GM20431 (cell line): Measurements from ENCODE around the gene SCGN.
"Not testable (repeated sequence)": the region's sequence is repeated elsewhere in the genome, so short reads cannot be mapped to it uniquely, and the experiment has no call there.

Experiments used
- in situ Hi-C: fragments of 300-500 bp; cut with MseI, MboI; formaldehyde crosslinking; loops from one replicate; pipeline ENCODE4 v1.15.0; 2020; ENCODE audit warnings: low sequenced_read_pairs; ENCODE audit not compliant: unreplicated experiment

The SCGN gene

GRCh38 chr6:25715794-25716193, 63.8 kb downstream of the SCGN start:
- in situ Hi-C loops = no loop called here

DNA sequence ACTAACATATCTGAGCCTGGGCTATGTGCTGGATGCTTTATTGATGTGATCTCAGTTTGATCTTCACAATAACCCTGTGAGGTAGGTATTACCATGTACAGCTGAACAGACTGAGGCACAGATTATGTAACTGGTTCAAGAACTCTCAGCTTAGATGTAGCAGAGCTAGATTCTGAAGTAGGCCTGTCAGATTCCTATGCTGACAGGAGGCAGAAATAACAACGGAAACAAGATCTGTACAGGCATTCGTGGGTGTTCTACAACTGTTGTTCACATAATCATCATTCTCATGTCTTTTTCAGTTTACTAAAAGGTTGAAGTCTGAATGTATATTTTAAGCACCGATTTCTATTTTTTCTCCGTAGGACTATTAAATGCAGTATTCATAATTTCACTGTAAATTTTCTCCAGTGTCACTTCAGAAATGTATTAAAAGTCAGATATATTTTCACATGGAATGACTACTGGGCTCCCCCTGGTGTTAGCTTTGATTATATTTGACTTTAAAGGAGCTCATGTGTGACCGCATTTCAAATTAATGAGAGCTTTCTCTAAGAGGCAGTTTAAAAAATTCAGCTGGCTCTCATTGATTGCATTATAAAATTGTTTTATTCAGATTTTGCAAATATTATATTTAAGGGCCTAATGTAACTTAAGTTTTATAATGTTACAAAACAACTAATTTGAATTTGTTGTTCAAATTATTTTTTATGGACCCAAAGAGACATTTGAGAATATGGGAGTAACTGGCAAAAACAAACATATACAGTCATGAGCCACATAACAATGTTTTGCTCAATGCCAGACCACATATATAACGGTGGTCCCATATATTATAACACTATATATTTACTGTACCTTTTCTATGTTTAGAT, 66.1 kb downstream of the SCGN start:
- in situ Hi-C loops = no loop called here

DNA sequence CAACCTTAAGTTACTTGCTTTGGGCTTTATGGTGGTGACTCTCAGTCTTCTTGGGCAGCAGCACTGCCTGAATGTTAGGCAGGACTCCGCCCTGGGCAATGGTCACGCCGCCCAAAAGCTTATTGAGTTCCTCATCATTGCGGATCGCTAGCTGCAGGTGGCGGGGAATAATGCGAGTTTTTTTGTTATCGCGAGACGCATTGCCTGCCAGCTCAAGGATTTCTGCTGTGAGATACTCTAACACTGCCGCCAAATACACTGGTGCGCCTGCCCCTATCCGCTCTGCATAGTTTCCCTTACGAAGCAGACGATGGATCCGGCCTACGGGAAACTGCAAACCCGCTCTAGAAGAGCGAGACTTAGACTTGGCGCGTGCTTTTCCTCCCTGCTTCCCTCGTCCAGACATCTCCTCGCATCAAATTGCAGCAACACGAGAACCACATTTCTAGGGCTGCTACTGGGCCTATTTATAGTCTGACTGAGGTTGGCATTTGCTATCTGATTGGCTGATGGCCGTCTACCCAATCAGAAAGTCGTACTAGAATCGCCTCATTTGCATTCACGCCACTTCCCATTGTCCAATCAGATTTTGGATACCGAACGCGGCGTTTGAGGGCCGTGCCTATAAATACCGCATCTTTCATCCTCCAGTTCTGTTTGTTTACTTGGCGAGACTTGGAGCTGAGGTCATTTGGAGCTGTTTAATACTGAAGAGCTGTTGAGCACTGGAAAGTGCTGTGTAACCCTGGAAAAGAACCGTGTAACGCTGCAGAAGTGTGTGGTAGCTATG, 74.3 kb downstream of the SCGN start:
- in situ Hi-C loops = no loop called here

GRCh38 chr6:25727028-25727427, 75.0 kb downstream of the SCGN start:
- in situ Hi-C loops = no loop called here

DNA sequence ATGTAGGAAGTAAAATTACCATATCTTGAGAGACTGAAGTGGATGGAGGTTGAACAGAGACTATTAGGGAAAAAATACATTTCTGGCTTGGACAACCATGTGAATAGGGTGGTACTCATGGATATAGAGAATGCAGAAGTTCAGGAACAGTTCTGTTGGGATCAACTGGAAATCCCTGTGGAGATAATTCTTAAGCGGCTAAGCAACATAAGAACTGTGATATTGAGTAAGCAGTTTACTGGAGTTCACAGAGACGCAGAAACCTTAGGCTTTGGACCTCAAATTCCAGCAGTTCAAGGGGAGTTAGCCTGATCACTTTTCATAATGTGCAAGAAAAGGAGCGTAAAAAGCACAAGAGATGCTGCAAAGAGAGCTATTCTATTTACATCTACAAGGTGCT, 78.9 kb downstream of the SCGN start:
- in situ Hi-C loops = no loop called here

DNA sequence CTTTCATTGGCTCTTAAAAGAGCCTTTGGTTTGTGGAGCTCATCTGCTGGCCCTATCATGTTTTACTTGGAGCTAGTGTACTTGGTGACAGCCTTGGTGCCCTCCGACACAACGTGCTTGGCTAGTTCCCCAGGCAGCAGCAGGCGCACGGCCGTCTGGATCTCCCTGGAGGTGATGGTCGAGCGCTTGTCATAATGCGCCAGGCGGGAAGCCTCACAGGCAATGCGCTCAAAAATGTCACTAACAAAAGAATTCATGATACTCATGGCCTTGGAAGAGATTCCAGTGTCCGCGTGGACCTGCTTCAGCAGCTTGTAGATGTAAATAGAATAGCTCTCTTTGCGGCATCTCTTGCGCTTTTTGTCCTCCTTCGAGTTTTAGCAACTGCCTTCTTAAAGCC, 79.7 kb downstream of the SCGN start:
- in situ Hi-C loops = no loop called here

DNA sequence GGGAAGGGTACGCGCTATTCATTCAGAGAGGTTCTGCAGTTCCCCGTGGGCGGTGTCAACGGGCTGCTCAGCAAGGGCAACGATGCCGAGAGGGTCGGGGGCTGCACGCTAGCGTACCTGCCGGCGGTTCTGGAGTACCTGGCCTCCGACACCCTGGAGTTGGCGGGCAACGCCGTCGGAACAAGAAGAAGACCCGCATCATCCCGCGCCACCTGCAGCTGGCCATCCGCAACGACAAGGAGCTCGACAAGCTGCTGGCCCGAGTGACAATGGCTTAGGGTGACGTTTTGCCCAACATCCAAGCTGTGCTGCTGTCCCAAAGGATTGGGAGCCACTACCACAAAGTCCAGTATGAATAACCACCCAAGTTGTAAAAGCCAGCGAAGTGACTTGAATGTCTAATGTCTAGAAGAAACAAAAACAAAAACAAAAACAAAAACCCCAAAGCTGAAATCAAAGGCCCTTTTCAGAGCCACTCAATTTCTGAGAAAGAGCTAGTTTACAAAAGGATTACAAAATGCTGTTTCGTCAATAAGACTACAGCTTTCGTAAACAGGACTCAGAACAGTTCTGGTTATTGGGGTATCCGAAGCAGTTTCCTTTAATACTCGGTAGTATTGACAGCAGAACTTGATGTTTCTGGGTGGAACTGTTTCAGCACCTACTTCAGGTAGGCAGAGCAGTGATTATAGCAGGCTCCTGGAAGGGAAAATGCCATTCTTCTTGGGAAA, 80.6 kb downstream of the SCGN start:
- in situ Hi-C loops = no loop called here

DNA sequence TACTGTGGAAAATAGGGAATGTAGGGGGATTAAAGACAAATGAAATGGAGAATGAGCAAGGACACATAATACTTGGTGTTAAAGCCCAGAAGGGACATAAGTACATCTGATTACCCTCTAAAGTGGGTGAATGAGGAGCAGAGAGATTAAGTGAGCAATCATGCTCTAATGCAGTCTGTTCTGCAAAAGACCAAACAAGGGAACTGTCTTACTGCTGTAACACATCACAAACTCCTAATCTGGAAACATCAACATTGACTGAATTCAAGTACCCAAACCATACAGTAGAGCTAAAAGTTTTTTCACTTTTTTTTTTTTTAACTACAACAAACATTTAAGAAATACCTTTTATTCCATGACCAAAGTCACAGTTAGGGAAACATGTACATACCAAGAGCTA, 83.2 kb downstream of the SCGN start:
- in situ Hi-C loops = no loop called here

- in situ Hi-C loops = no loop called here
Measured at GRCh38 chr6:25743868-25744267, 91.9 kb downstream of the SCGN start.

GRCh38 chr6:25745836-25746235, 93.8 kb downstream of the SCGN start:
- in situ Hi-C loops = no loop called here

- in situ Hi-C loops = no loop called here
Measured at GRCh38 chr6:25746968-25747367, 95.0 kb downstream of the SCGN start.

- in situ Hi-C loops = no loop called here
Measured at GRCh38 chr6:25747477-25747876, 95.5 kb downstream of the SCGN start.

GRCh38 chr6:25748049-25748448, 96.0 kb downstream of the SCGN start:
- in situ Hi-C loops = no loop called here

GRCh38 chr6:25748601-25749517, 96.8 kb downstream of the SCGN start:
- in situ Hi-C loops = not testable (repeated sequence)

- in situ Hi-C loops = no loop called here
Measured at GRCh38 chr6:25749837-25750236, 97.8 kb downstream of the SCGN start.

DNA sequence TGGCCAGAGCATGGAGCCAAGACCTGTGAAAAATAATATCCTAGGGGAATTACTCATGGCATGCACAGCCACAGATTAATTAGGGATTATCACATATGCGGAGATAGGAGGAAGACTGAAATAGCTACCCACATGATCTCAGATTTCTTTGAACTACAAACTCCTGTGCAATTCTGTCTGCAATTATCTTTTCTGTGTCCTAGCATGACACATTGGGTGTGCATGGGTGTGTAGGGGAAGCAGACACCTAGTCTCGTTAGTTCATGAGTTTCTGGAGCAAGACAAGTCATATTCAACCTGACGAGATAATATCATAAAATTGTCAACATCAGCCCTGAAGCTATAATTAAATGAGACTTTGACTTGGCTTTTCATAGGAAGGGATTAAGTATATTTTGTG, 98.9 kb downstream of the SCGN start:
- in situ Hi-C loops = no loop called here
